Activated T-cell treated with anti-CD3 and anti-CD28 coated beads, Interleukin-2, amount 50 U/mL, for 48 hours (primary cell): Measurements from ENCODE around the gene ADGRE1.

Experiments used
- DNase-seq, 2 experiments: peaks; one replicate each; pipeline ENCODE4 v3.0.0-alpha.2; 2020

Gene ADGRE1

GRCh38 chr19:6876748-6877147 lies 10.6 kb upstream of the ADGRE1 start:
- no peak for DNase-seq

GRCh38 chr19:6877766-6878165 lies 9.6 kb upstream of the ADGRE1 start:
- DNase-seq = no peak

DNA sequence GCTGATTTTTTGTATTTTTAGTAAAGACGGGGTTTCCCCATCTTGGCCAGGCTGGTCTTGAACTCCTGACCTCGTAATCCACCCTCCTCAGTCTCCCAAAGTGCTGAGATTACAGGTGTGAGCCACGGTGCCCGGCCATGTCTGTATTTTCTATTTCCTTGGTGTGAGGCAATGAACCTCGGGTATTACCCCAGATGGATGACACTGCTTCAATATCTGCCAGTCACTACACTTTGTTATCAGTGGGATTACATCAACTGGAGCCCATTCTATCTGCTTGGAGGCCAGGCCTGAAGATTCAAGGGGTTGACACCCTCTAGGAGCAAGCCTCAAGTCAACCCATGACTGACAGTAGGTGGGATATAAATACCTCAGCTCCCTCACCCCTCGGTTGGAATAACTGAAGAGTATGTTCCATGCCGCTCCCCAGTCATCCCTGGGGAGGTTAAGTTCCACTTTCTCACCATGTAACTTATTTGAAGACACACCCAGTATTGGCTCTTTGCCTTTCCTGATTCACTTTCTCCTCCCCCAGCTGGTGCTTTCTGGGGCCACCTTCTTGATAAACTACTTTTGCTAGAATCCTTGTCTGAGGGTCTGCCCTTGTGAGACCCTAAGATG lies 992 bp upstream of the ADGRE1 start:
- no peak for DNase-seq

DNA sequence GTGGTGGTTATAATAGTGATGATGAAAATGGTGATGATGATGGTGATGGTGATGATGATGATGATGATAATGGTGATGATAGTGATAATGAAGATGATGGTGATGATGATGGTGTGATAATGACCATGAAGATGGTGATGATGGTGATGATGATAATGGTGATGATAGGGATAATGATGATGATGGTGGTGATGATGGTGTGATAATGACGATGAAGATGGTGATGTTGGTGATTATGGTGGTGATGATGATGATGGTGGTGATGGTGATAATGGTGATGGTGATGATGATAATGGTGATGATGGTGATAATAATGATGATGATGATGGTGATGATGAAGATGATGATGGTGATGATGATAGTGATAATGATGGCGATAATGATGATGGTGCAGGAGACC lies 1.6 kb downstream of the ADGRE1 start:
- DNase-seq = no peak

DNA sequence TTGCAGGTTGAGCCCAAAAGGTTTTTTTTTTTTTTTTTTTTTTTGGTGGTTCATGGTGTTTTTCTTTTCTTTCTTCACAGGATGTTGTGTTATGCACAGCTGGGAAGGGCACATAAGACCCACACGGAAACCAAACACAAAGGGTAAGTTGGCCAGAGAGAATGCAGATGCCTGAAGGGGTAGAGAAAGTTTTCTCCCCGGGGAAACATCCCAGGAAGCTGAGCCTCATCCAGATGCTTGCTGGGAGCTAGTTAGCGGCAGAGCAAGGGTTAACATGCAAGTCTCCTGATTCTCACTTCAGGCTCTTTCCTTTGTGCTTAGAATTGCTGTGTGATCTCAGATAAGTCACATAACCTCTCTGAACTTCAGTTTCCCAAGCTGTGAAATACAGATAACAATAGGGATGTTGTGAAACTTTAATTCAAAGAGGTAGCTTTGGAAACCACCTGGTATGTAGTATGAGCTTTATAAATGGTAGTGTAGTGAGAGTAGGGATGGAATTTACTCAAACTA lies 3.1 kb downstream of the ADGRE1 start:
- DNase-seq = no peak

GRCh38 chr19:6890938-6891337 lies 3.6 kb downstream of the ADGRE1 start:
- peak; percentile 50 to 56 for DNase-seq

GRCh38 chr19:6891761-6892385 lies 4.5 kb downstream of the ADGRE1 start:
- no peak for DNase-seq

DNA sequence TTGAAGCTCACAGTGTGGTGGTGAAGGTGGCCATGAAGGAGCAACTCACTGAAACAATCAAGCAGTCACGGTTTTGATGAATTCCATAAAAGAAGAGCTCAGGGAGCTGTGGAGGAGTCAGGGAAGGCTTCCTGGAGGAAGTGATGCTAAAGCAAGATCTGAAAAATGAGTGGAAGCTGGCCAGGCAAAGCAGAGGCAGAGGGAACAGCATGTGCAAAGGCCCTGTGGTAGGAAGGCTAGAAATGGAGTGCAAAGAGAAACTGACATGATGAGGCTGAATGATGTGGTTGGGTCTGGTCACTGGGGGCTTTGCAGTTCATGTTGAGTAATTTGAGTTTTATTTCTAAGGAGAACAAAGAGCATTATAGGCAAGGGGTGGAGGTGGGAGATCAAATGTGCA lies 6.9 kb downstream of the ADGRE1 start:
- no peak for DNase-seq

- DNase-seq = no peak
These were observed 16.1 kb downstream of the ADGRE1 start for GRCh38 chr19:6903446-6903845.

DNA sequence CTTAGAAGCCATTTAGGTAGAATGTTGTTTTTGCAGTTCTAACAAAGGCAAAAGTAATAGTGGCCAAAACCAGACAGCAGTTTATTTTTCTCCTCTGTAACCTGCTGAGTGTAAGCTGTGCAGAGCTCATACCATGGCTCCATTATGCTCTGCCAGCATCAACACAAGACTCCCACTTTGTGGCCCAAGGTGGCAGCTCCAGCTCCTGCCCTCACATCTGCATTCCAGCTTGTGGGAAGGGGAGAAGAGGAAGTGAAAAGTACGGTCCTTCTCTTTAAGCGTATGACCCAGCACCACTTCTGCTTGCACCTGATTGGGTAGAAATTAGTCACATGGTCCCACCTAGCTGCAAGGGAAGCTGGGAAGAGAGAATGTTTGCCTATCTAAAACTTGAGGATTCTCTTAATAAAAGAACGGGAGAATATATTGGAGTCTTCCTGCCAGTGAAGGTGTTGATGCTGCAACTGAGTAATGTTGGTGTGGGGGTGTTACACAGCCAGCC lies 19.2 kb downstream of the ADGRE1 start:
- DNase-seq = no peak

GRCh38 chr19:6911523-6911922 lies 24.1 kb downstream of the ADGRE1 start:
- DNase-seq = no peak

DNA sequence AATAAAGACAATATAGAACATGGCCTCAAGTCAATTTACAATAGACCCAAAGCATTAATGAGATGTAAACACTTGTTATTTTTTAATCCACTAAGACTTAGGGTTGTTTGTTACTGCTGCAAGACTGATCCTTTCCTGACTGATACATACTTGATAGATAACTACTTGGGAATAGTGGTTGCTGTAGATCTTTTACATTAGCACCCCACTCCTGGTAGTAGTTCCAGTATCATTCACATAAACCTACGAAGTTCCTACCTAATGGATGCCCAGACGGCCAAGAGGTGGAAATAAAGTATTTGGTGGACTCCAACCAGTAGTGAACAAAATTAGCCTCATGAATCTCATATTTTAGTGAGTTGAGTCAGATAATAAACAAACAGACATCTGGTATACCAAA lies 26.9 kb downstream of the ADGRE1 start:
- no peak for DNase-seq

GRCh38 chr19:6916952-6917351 lies 29.6 kb downstream of the ADGRE1 start:
- no peak for DNase-seq

GRCh38 chr19:6925386-6925785 lies 38.0 kb downstream of the ADGRE1 start:
- DNase-seq = no peak

- DNase-seq = peak; percentile 40 to 45
These were observed 38.7 kb downstream of the ADGRE1 start for GRCh38 chr19:6925801-6926751.

- no peak for DNase-seq
These were observed 42.8 kb downstream of the ADGRE1 start for GRCh38 chr19:6930190-6930589.

DNA sequence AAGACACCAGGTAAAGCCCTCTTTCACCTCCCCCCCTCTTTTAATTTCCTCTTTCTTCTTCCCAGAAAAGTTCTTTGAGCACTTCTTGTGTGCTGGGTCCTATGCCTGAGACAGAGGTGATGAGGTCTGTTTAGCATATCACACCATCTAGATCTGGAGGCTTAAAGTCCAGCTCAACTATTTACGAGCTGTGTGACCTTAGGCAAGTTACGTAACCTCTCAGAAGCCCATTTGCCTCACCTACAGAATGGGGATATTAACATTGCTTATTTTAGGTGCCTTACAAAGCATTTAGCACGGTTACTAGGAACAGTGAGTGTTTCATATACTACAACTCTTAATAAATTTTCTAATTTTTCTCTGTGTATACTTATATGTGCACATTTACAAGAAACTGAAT lies 47.7 kb downstream of the ADGRE1 start:
- DNase-seq = no peak

DNA sequence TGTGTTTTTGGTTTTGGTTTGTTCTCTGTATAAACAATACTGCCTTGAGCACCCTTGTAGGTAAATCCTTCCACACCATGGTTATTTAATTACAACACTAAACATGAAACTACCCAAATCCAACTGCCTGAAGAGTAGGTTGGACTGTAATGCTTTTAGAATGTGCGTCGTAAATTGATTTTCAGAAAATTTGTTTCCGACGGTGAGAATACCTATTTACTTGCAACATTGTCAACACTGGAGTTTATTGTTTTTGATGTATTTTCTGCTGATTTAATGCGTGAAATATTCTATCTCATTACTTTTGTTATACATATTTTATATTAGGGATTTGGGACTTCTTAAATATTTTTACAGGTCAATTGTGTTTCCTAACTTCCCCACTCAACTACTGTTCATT lies 48.2 kb downstream of the ADGRE1 start:
- DNase-seq = no peak

DNA sequence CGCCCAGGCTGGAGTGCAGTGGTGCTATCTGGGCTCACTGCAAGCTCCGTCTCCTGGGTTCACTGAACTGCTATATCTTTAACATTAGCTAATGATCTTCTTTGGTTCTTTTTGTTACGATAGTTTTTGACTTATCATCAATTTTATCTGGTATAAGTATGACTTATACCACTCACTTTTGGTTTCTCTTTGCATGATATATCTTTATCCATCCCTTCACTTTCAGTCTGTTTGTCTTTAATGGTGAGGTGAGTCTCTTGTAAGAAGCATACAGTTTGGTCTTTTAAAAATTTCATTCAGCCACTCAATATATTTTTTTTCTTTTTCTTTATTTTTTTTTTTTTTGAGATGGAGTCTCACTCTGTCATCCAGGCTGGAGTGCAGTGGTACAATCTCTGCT lies 58.4 kb downstream of the ADGRE1 start:
- DNase-seq = no peak

DNA sequence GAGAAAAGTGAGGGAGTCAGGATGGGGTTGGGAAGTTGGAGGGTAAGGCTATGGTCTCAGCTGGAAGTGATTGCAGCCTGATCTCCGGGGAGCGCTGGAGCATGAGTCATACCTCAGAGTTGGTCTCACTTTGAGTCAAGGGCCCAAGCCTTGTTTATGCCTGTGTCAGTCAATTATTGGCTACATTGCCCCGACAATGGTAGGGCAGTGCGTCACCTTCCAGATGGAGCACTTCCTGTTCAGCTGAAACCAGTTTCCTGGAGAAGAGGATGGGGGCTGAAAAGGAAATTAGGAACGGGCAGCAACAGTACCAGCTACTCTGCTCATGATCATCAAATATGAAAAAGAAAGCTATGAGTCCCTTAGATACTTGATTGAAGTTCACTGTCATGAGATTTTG lies 60.4 kb downstream of the ADGRE1 start:
- peak; percentile 62 to 72 for DNase-seq

GRCh38 chr19:6948884-6949283 lies 61.5 kb downstream of the ADGRE1 start:
- no peak for DNase-seq

DNA sequence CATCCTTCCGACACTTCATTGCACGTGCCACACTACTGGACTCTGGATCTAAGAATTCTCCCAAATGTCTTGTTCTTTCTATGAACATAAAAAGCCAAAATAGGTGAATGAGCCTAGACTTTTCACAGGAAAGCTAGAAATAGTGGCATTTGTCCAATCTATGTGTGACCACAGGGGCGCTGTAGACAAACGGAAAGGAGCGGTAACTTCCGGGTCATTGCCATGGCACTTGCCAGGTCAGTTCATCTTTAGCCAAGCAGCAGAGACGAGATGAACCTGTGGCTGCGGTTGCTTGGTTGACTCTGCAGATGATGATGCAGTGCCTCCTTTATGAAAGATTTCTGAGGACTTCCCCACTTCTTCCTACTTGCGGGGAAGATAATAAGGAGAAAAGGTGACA lies 65.6 kb downstream of the ADGRE1 start:
- no peak for DNase-seq

- DNase-seq = no peak
These were observed 67.7 kb downstream of the ADGRE1 start for GRCh38 chr19:6955082-6955481.

GRCh38 chr19:6956573-6956972 lies 69.2 kb downstream of the ADGRE1 start:
- DNase-seq = no peak
